Skeletal muscle satellite cell (primary cell): ENCODE results near the gene GPI. TPM values are rescaled to one million over a fixed set of nuclear protein-coding genes. Genes with fewer than 3 reads are reported as not detected.

Source experiments
- H3K27me3 ChIP-seq: 2 replicates; pipeline ENCODE4 v1.7.0; 2013; ENCODE audit warnings: low read length; ENCODE audit not compliant: control insufficient read depth, insufficient read depth
- H3K36me3 ChIP-seq: 2 replicates; pipeline ENCODE4 v1.7.0; 2013; ENCODE audit warnings: mild to moderate bottlenecking, control low read depth, low read length; ENCODE audit not compliant: insufficient read depth
- H3K4me1 ChIP-seq: 2 replicates; pipeline ENCODE4 v1.7.0; 2013; ENCODE audit warnings: low read length; ENCODE audit not compliant: control insufficient read depth, insufficient read depth
- H3K4me2 ChIP-seq: 2 replicates; pipeline ENCODE4 v1.7.0; 2013; ENCODE audit warnings: mild to moderate bottlenecking, low read length
- H3K4me3 ChIP-seq: 2 replicates; pipeline ENCODE4 v1.7.0; 2013; ENCODE audit warnings: low read length
- H3K9ac ChIP-seq: 2 replicates; pipeline ENCODE4 v1.7.0; 2013; ENCODE audit warnings: mild to moderate bottlenecking, low read depth, low read length, moderate library complexity
- H3K9me3 ChIP-seq: replicated peaks from 2 replicates; pipeline ENCODE4 v1.7.0; 2013; ENCODE audit warnings: mild to moderate bottlenecking, control low read depth, low read length
- total RNA-seq: library from RNA; depleted of rRNA; stranded (reverse); fragments of >200 nt; gene quantifications from 2 replicates; pipeline ENCODE4 v1.2.3, GENCODE V29; 2012; rRNA removed

The GPI gene
- total RNA-seq, result 249 and 305 TPM in 2 replicates

GRCh38 chr19:34364830-34365462, at the start of gene GPI:
Gene GPI, plus strand, starts transcription at chr19:34365196. Its CDS starts 71 bp downstream, at chr19:34365267.
- peak within 1 kb of the TSS; percentile 93 for H3K9ac ChIP-seq
- peaks cover 26% of the 10 kb centered on the region for H3K36me3 ChIP-seq
- H3K4me1 ChIP-seq, result peaks cover 21% of the 10 kb centered on the region
- peak within 1 kb of the TSS; percentile 83 for H3K4me3 ChIP-seq
- H3K9me3 ChIP-seq, result no peaks in the 10 kb centered on the region
- H3K27me3 ChIP-seq, result no peaks in the 10 kb centered on the region
- peak within 1 kb of the TSS; percentile 95 for H3K4me2 ChIP-seq

GRCh38 chr19:34316247-34316646, 48.7 kb upstream of the GPI start:
- peak overlapping the region; percentile 13 for H3K4me3 ChIP-seq
- H3K4me2 ChIP-seq, result peak overlapping the region; percentile 34
- no peaks in the 10 kb centered on the region for H3K9me3 ChIP-seq
- peaks cover 63% of the 10 kb centered on the region for H3K4me1 ChIP-seq
- peaks cover 7% of the 10 kb centered on the region for H3K36me3 ChIP-seq
- peak overlapping the region; percentile 12 for H3K9ac ChIP-seq
- H3K27me3 ChIP-seq, result no peaks in the 10 kb centered on the region

GRCh38 chr19:34316741-34317301, 48.2 kb upstream of the GPI start:
- Histone ChIP-seq H3K36me3 (peaks cover 7% of the 10 kb centered on the region), H3K4me3 (peak overlapping the region; percentile 6), H3K9me3 (no peaks in the 10 kb centered on the region), H3K4me1 (peaks cover 63% of the 10 kb centered on the region), H3K4me2 (peak overlapping the region; percentile 34), H3K27me3 (no peaks in the 10 kb centered on the region), H3K9ac (no peak overlapping the region)

GRCh38 chr19:34317311-34317927, 47.6 kb upstream of the GPI start:
- Histone ChIP-seq H3K27me3 (no peaks in the 10 kb centered on the region), H3K9me3 (no peaks in the 10 kb centered on the region), H3K4me1 (peaks cover 63% of the 10 kb centered on the region), H3K4me3 (no peak overlapping the region), H3K9ac (no peak overlapping the region), H3K4me2 (peak overlapping the region; percentile 31), H3K36me3 (peaks cover 7% of the 10 kb centered on the region)

GRCh38 chr19:34319230-34319585, 45.8 kb upstream of the GPI start:
- Histone ChIP-seq H3K4me3 (no peak overlapping the region), H3K4me2 (no peak overlapping the region), H3K27me3 (no peaks in the 10 kb centered on the region), H3K4me1 (peaks cover 51% of the 10 kb centered on the region), H3K9ac (no peak overlapping the region), H3K36me3 (peaks cover 14% of the 10 kb centered on the region), H3K9me3 (no peaks in the 10 kb centered on the region)

GRCh38 chr19:34319785-34320184, 45.2 kb upstream of the GPI start:
- Histone ChIP-seq H3K4me3 (no peak overlapping the region), H3K9ac (no peak overlapping the region), H3K27me3 (no peaks in the 10 kb centered on the region), H3K4me1 (peaks cover 46% of the 10 kb centered on the region), H3K4me2 (no peak overlapping the region), H3K36me3 (peaks cover 14% of the 10 kb centered on the region), H3K9me3 (no peaks in the 10 kb centered on the region)

GRCh38 chr19:34320277-34320676, 44.7 kb upstream of the GPI start:
- Histone ChIP-seq H3K36me3 (peaks cover 19% of the 10 kb centered on the region), H3K4me3 (no peak overlapping the region), H3K4me2 (no peak overlapping the region), H3K9me3 (no peaks in the 10 kb centered on the region), H3K9ac (no peak overlapping the region), H3K27me3 (no peaks in the 10 kb centered on the region), H3K4me1 (peaks cover 46% of the 10 kb centered on the region)

- no peak overlapping the region for H3K9ac ChIP-seq
- H3K27me3 ChIP-seq, result no peaks in the 10 kb centered on the region
- peaks cover 23% of the 10 kb centered on the region for H3K36me3 ChIP-seq
These were observed 43.3 kb upstream of the GPI start for GRCh38 chr19:34321735-34322134.

GRCh38 chr19:34323433-34324204, 41.4 kb upstream of the GPI start:
- Histone ChIP-seq H3K9ac (no peak overlapping the region), H3K4me1 (peaks cover 17% of the 10 kb centered on the region), H3K36me3 (peaks cover 34% of the 10 kb centered on the region), H3K4me2 (no peak overlapping the region), H3K9me3 (no peaks in the 10 kb centered on the region), H3K4me3 (no peak overlapping the region), H3K27me3 (no peaks in the 10 kb centered on the region)

More at GRCh38 chr19:34321735-34322134, 43.3 kb upstream of the GPI start:
- Histone ChIP-seq H3K4me3 (no peak overlapping the region), H3K9me3 (no peaks in the 10 kb centered on the region), H3K4me1 (peaks cover 35% of the 10 kb centered on the region), H3K4me2 (no peak overlapping the region)

GRCh38 chr19:34324320-34324719, 40.7 kb upstream of the GPI start:
- Histone ChIP-seq H3K27me3 (no peaks in the 10 kb centered on the region), H3K9ac (no peak overlapping the region), H3K4me2 (no peak overlapping the region), H3K9me3 (no peaks in the 10 kb centered on the region), H3K36me3 (peaks cover 41% of the 10 kb centered on the region), H3K4me3 (no peak overlapping the region), H3K4me1 (peaks cover 10% of the 10 kb centered on the region)

- Histone ChIP-seq H3K9me3 (no peaks in the 10 kb centered on the region), H3K27me3 (no peaks in the 10 kb centered on the region), H3K36me3 (peaks cover 42% of the 10 kb centered on the region), H3K9ac (no peak overlapping the region), H3K4me3 (no peak overlapping the region), H3K4me2 (no peak overlapping the region), H3K4me1 (peaks cover 2% of the 10 kb centered on the region)
These were observed 39.8 kb upstream of the GPI start for GRCh38 chr19:34325181-34325580.
